GM23338 (cell line): ENCODE results near the gene PIGK. TPM values are rescaled to one million over a fixed set of nuclear protein-coding genes. Genes with fewer than 3 reads are reported as not detected.

Source experiments
- ATAC-seq: fragments of 200-7000 bp; cut with Tn5 transposase; 3 replicates; pipeline ENCODE4 v1.9.1; 2020
- DNase-seq: peaks from one replicate; pipeline ENCODE4 v3.0.0-alpha.2; 2015; ENCODE audit warnings: low spot score
- H2AFZ ChIP-seq: fragments of 200-600 bp; sonication (generic); 2 replicates; pipeline ENCODE4 v1.8.0; 2016; ENCODE audit warnings: antibody characterized with exemption, mild to moderate bottlenecking, moderate library complexity
- H3F3A ChIP-seq: fragments of 200-600 bp; sonication (generic); replicated peaks from 2 replicates; pipeline ENCODE4 v1.8.0; 2017; ENCODE audit warnings: antibody characterized with exemption, mixed run types, low read depth
- H3K27ac ChIP-seq: fragments of 200-600 bp; sonication (generic); 2 replicates; pipeline ENCODE4 v1.6.1; 2016; ENCODE audit warnings: low read depth
- H3K27me3 ChIP-seq: fragments of 200-600 bp; sonication (generic); 2 replicates; pipeline ENCODE4 v1.8.0; 2016; ENCODE audit warnings: mild to moderate bottlenecking, mixed run types, moderate library complexity; ENCODE audit not compliant: insufficient read depth
- H3K36me3 ChIP-seq: fragments of 200-600 bp; sonication (generic); 2 replicates; pipeline ENCODE4 v1.8.0; 2016; ENCODE audit warnings: mild to moderate bottlenecking; ENCODE audit not compliant: insufficient read depth
- H3K4me1 ChIP-seq: fragments of 200-600 bp; sonication (generic); 2 replicates; pipeline ENCODE4 v1.8.0; 2016; ENCODE audit warnings: mild to moderate bottlenecking, moderate library complexity; ENCODE audit not compliant: insufficient read depth
- H3K4me2 ChIP-seq: fragments of 200-600 bp; sonication (generic); 2 replicates; pipeline ENCODE4 v1.7.1; 2017; ENCODE audit warnings: mixed run types
- H3K4me3 ChIP-seq: fragments of 200-600 bp; sonication (generic); 2 replicates; pipeline ENCODE4 v1.6.1; 2016; ENCODE audit warnings: mixed run types
- H3K79me2 ChIP-seq: fragments of 200-600 bp; sonication (generic); replicated peaks from 2 replicates; pipeline ENCODE4 v1.8.0; 2017; ENCODE audit warnings: mild to moderate bottlenecking; ENCODE audit not compliant: insufficient read depth
- H3K9me2 ChIP-seq: fragments of 200-600 bp; sonication (generic); 2 replicates; pipeline ENCODE4 v1.8.0; 2017; ENCODE audit not compliant: insufficient read depth
- H4K20me1 ChIP-seq: fragments of 200-600 bp; sonication (generic); replicated peaks from 2 replicates; pipeline ENCODE4 v1.8.0; 2017; ENCODE audit warnings: mild to moderate bottlenecking; ENCODE audit not compliant: insufficient read depth
- H3K27ac Mint-ChIP-seq: 2 replicates; pipeline ENCODE4 v1.8.0; 2020; ENCODE audit warnings: inconsistent platforms, mild to moderate bottlenecking, moderate library complexity, mixed read lengths
- H3K27me3 Mint-ChIP-seq: 3 replicates; pipeline ENCODE4 v1.8.0; 2022; ENCODE audit warnings: low read depth, mild to moderate bottlenecking, moderate library complexity, mixed read lengths, inconsistent platforms; ENCODE audit not compliant: insufficient read depth, poor library complexity
- H3K36me3 Mint-ChIP-seq: 3 replicates; pipeline ENCODE4 v1.8.0; 2021; ENCODE audit warnings: low read depth, mild to moderate bottlenecking, inconsistent platforms, moderate library complexity, mixed read lengths
- H3K4me1 Mint-ChIP-seq: 3 replicates; pipeline ENCODE4 v1.8.0; 2020; ENCODE audit warnings: mild to moderate bottlenecking, inconsistent platforms, mixed read lengths
- H3K4me3 Mint-ChIP-seq: 3 replicates; pipeline ENCODE4 v1.8.0; 2021; ENCODE audit warnings: moderate library complexity, mild to moderate bottlenecking, inconsistent platforms, mixed read lengths
- H3K9me3 Mint-ChIP-seq: 3 replicates; pipeline ENCODE4 v1.8.0; 2020; ENCODE audit warnings: moderate library complexity, mild to moderate bottlenecking, inconsistent platforms, mixed read lengths
- ETS1 ChIP-seq: IDR thresholded peaks from 2 replicates; pipeline ENCODE4 v1.6.1; 2016; ENCODE audit warnings: antibody characterized with exemption
- POLR2AphosphoS5 ChIP-seq: IDR thresholded peaks from 2 replicates; pipeline ENCODE4 v1.6.1; 2016; ENCODE audit warnings: antibody characterized with exemption, low read depth
- REST ChIP-seq: IDR thresholded peaks from one replicate; pipeline ENCODE4 v1.6.1; 2018; ENCODE audit warnings: antibody characterized with exemption; ENCODE audit not compliant: unreplicated experiment
- ZNF331 ChIP-seq: fragments of 250-450 bp; sonication (Bioruptor Pico); IDR thresholded peaks from 2 replicates; pipeline ENCODE4 v1.5.0; 2020; ENCODE audit warnings: low read depth, mild to moderate bottlenecking, moderate library complexity
- ZNF462 ChIP-seq: fragments of 250-450 bp; sonication (Bioruptor Pico); IDR thresholded peaks from 2 replicates; pipeline ENCODE4 v1.5.0; 2020; ENCODE audit warnings: mild to moderate bottlenecking, moderate library complexity
- polyA plus RNA-seq: library from polyadenylated mRNA; unstranded; fragments of >200 nt; fragmentation: Nextera tagmentation; extraction: Ambion mirVana; gene quantifications from 2 replicates; pipeline ENCODE4 v1.2.1, GENCODE V29; 2016
- total RNA-seq: library from RNA; depleted of rRNA; stranded (reverse); fragments of >200 nt; shearing (Covaris generic); gene quantifications from 2 replicates; pipeline ENCODE4 v1.2.3, GENCODE V29; 2014

The PIGK gene
- total and polyA plus RNA-seq, 2 experiments from 2014 or later, result 16.4 to 26.4 TPM

GRCh38 chr1:77134359-77134758 lies 84.9 kb downstream of the PIGK start (continued):
- no peak for TF ChIP-seq REST
- no peak for TF ChIP-seq ETS1
- no peak for TF ChIP-seq POLR2AphosphoS5
- TF ChIP-seq ZNF331 (CRISPR knock-in tag), result no peak

- Histone ChIP-seq H3K4me2 (no peak overlapping the region), H2AFZ (no peak overlapping the region), H3K27ac (no peak overlapping the region), H4K20me1 (no peaks in the 10 kb centered on the region), H3K36me3 (no peaks in the 10 kb centered on the region), H3K4me3 (no peak overlapping the region), H3F3A (no peaks in the 10 kb centered on the region), H3K4me1 (no peaks in the 10 kb centered on the region), H3K9me2 (no peaks in the 10 kb centered on the region), H3K27me3 (no peaks in the 10 kb centered on the region), H3K79me2 (no peaks in the 10 kb centered on the region)
- Mint-ChIP-seq H3K4me3 (no peak overlapping the region), H3K27me3 (no peaks in the 10 kb centered on the region), H3K27ac (no peak overlapping the region), H3K9me3 (no peaks in the 10 kb centered on the region), H3K4me1 (no peaks in the 10 kb centered on the region), H3K36me3 (no peaks in the 10 kb centered on the region)
- no peak for TF ChIP-seq ZNF462 (CRISPR knock-in tag)
- ATAC-seq, result no peak
- no peak for DNase-seq
These were observed 85.4 kb downstream of the PIGK start for GRCh38 chr1:77133731-77134358.
